ENCODE results near the gene COL8A2. TPM values are rescaled to one million over a fixed set of nuclear protein-coding genes. Genes with fewer than 3 reads are reported as not detected.
A peak's percentile ranks its signal among the peaks of the same experiment; 100 is the strongest.

Gene COL8A2
- total RNA-seq, 4 donors from 2014 or later: 43.3 to 57.8 (median 50.6) TPM

DNA sequence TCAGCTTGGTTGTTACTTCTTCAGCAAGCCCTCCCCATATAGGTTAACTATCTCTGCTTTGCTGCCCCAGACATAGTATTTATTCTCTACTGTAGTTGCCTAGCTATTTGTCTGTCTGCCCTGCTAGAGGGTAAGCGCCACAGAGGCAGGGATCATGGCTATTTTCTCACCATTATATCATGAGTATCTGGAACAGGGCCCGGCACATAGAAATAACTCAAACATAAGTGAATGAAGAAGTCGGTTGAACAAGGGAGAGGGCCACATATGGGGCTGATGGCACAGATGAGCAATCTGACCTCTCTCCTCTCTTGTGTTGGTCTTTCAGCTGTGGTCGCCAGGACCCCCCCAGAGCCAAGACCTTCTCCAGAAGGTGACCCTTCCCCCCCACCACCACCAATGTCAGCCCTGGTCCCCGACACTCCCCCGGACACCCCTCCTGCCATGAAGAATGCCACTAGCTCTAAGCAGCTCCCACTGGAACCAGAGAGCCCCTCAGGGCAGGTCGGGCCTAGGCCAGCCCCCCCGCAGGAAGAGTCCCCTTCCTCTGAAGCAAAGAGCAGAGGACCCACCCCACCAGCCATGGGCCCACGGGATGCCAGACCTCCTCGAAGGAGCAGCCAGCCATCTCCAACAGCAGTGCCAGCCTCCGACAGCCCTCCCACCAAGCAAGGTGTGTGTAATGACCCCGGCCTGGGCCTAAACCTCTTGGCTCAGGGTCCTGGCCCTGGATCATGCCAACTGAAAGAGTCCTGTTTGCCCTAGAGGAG is 45.8 kb upstream of the COL8A2 start:
- WGBS, 2 donors (ENCODE audit: low coverage in 1 of 2): 55% methylated on average over 3 of the region's 12 CpGs; no CpG with 5 or more reads in 1 of the 2 donors
- no peak overlapping the region for H3K4me3 ChIP-seq
- no peaks in the 10 kb centered on the region for H3K27me3 ChIP-seq
- H3K9me3 ChIP-seq: no peaks in the 10 kb centered on the region
- H3K4me1 ChIP-seq: peaks cover 4 to 94% (median 22%) of the 10 kb centered on the region in 3 donors
- H3K27ac ChIP-seq: peak overlapping the region in 3 of 4 donors; percentile 21 to 77 (median 75)
- no peak for ATAC-seq
- peaks cover 0 to 67% of the 10 kb centered on the region in 2 donors for H3K36me3 ChIP-seq
- no peak for TF ChIP-seq POLR2A (IDR thresholded peaks at IDR 0.05)
- no peak for TF ChIP-seq POLR2AphosphoS5 (IDR thresholded peaks at IDR 0.05)
- no peak for TF ChIP-seq EP300 (IDR thresholded peaks at IDR 0.05)
- TF ChIP-seq, protein P1, sequence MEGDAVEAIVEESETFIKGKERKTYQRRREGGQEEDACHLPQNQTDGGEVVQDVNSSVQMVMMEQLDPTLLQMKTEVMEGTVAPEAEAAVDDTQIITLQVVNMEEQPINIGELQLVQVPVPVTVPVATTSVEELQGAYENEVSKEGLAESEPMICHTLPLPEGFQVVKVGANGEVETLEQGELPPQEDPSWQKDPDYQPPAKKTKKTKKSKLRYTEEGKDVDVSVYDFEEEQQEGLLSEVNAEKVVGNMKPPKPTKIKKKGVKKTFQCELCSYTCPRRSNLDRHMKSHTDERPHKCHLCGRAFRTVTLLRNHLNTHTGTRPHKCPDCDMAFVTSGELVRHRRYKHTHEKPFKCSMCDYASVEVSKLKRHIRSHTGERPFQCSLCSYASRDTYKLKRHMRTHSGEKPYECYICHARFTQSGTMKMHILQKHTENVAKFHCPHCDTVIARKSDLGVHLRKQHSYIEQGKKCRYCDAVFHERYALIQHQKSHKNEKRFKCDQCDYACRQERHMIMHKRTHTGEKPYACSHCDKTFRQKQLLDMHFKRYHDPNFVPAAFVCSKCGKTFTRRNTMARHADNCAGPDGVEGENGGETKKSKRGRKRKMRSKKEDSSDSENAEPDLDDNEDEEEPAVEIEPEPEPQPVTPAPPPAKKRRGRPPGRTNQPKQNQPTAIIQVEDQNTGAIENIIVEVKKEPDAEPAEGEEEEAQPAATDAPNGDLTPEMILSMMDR (IDR thresholded peaks at IDR 0.05): no peak

DNA sequence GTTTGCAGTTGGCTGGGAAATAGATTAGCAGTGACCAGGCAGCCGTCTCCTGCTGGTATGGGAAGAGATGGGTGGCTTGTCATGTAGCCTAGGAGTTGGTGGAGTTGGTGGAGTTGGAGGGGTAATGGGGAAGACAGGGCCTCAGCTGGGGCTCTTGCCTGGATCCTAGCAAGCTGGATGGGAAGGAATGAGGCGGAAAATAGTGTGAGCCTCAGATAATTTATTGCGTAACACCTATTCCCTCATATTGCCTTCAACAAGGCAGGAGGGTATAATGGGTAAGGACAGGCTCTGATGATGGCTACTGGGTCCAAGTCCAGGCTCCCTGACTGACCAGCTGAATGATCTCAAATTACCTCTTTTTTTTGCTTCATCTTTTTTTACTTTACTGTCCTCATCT is 43.5 kb upstream of the COL8A2 start:
- peaks cover 0 to 44% of the 10 kb centered on the region in 2 donors for H3K36me3 ChIP-seq
- ATAC-seq: no peak
- H3K4me3 ChIP-seq: no peak overlapping the region
- H3K27me3 ChIP-seq: no peaks in the 10 kb centered on the region
- 73 to 75% methylated on average over 3 of the region's 3 CpGs for WGBS, 2 donors (ENCODE audit: low coverage in 1 of 2)
- TF ChIP-seq POLR2AphosphoS5 (IDR thresholded peaks at IDR 0.05) (no peak), EP300 (IDR thresholded peaks at IDR 0.05) (no peak), POLR2A (IDR thresholded peaks at IDR 0.05) (no peak)
- TF ChIP-seq, protein P1 (IDR thresholded peaks at IDR 0.05): no peak
- H3K9me3 ChIP-seq: no peaks in the 10 kb centered on the region
- H3K4me1 ChIP-seq: peaks cover 0 to 94% (median 17%) of the 10 kb centered on the region in 3 donors
- H3K27ac ChIP-seq: peak overlapping the region in 3 of 4 donors; percentile 32 to 77 (median 75)

DNA sequence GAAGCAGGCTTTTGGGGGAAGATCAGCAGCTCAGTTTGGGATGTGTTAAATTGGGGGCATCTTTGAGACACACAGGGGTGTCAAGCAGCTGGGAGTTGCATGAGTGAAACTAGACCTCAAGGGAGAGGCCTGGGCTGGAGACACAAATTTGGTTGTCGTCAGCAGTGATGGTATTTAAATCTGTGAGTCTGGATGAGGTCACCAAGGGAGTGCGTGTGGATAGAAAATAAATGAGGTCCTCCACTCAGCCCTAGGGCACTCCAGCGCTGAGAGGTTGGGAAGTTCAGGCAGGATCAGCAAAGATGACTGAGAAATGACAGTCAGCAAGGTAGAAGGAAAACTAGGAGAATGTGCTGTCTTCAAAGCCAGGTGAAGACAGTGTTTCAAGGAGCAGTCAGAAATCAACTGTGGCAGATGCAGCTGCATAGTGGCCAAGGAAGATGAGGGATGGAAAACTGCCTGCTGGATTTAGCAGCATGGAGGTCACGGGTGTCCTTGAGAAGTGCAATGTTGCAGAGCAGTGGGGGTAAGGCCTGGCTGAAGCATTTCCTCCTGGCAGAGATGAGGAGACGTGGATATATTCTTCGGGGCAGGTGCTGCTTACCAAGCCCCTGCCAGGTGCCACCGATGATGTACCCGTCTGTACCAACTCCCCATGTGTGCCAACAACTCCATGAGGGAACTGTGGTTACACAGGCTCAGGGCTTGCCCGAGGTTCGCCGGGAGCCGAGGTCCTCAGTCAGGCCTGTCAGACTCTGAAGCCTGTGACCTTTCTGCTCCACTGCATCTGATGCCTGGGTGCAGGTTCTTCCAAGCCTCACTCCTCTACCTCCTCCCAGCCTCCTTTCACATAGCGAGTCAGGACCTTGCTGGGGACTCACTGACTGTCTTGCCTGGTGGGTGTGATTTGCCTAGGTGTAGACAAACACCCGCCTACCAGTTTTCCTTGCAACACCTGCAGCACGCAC is 42.2 kb upstream of the COL8A2 start:
- TF ChIP-seq EP300 (IDR thresholded peaks at IDR 0.05) (no peak), POLR2AphosphoS5 (IDR thresholded peaks at IDR 0.05) (no peak), POLR2A (IDR thresholded peaks at IDR 0.05) (no peak)
- TF ChIP-seq, protein P1 (IDR thresholded peaks at IDR 0.05): no peak
- ATAC-seq: peak; percentile 49
- H3K27me3 ChIP-seq: no peaks in the 10 kb centered on the region
- no peaks in the 10 kb centered on the region for H3K9me3 ChIP-seq
- peaks cover 0 to 31% of the 10 kb centered on the region in 2 donors for H3K36me3 ChIP-seq
- 21 to 63% methylated on average over 4 to 10 of the region's 15 CpGs for WGBS, 2 donors (ENCODE audit: low coverage in 1 of 2)
- no peak overlapping the region for H3K4me3 ChIP-seq
- peak overlapping the region; percentile 32 to 77 (median 72) for H3K27ac ChIP-seq
- peaks cover 2 to 94% (median 29%) of the 10 kb centered on the region in 3 donors for H3K4me1 ChIP-seq

DNA sequence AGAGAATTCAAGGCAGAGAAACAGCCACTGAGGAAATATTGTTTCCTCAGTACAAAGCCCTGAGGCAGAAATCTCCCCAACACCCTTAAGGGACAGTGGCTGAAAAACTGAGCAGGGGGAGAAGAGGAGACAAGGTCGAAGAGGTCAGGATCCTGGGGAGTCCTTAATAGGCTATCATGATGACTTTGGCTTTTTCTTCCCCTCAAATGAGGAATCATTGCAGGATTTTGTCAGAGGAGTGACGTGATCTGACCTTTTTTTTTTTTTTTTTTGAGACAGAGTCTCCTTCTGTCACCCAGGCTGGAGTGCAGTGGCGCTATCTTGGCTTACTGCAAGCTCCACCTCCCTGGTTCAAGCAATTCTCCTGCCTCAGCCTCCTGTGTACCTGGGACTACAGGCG is 41.1 kb upstream of the COL8A2 start:
- TF ChIP-seq EP300 (IDR thresholded peaks at IDR 0.05) (no peak), POLR2AphosphoS5 (IDR thresholded peaks at IDR 0.05) (no peak), POLR2A (IDR thresholded peaks at IDR 0.05) (no peak)
- TF ChIP-seq, protein P1 (IDR thresholded peaks at IDR 0.05): no peak
- ATAC-seq: no peak
- 55 to 67% methylated on average over 4 of the region's 4 CpGs for WGBS, 2 donors (ENCODE audit: low coverage in 1 of 2)
- Histone ChIP-seq H3K4me1 (peaks cover 2 to 100% (median 36%) of the 10 kb centered on the region in 3 donors), H3K36me3 (peaks cover 0 to 20% of the 10 kb centered on the region in 2 donors), H3K27ac (peak overlapping the region; percentile 32 to 77 (median 72)), H3K9me3 (no peaks in the 10 kb centered on the region), H3K4me3 (no peak overlapping the region), H3K27me3 (no peaks in the 10 kb centered on the region)
